ENCODE measurements around the gene MYO16.

- TF ChIP-seq POLR2A (IDR thresholded peaks at IDR 0.05): no peak
- no peak for TF ChIP-seq CTCF (IDR thresholded peaks at IDR 0.05)
Observed at GRCh38 chr13:109123971-109124370, 494.6 kb downstream of the MYO16 start.

Data from breast epithelium (tissue), 3 donors.